ENCODE results near the gene VPS50.
A peak's percentile ranks its signal among the peaks of the same experiment; 100 is the strongest.

VPS50 gene

GRCh38 chr7:93374345-93374940 lies 142.3 kb downstream of the VPS50 start:
- Histone ChIP-seq H3K9ac (ENCODE audit: low read depth, low read length, poor library complexity, severe bottlenecking) (no peak overlapping the region), H4K20me1 (ENCODE audit: insufficient read depth, low read length, poor library complexity, severe bottlenecking) (no peaks in the 10 kb centered on the region)
- TF ChIP-seq CTCF (conservative IDR thresholded peaks at IDR 0.05; ENCODE audit: low read length), result peak; percentile 91
- TF ChIP-seq EZH2phosphoT487 (IDR thresholded peaks at IDR 0.05; ENCODE audit: borderline replicate concordance), result no peak

GRCh38 chr7:93375603-93376002 lies 143.4 kb downstream of the VPS50 start:
- H3K9me3 ChIP-seq (ENCODE audit: insufficient read depth, low read depth, low read length), result no peaks in the 10 kb centered on the region

More at GRCh38 chr7:93374345-93374940, 142.3 kb downstream of the VPS50 start:
- Histone ChIP-seq H3K4me1 (ENCODE audit: insufficient read depth, low read length, poor library complexity, severe bottlenecking) (peaks cover 11% of the 10 kb centered on the region), H3K4me2 (ENCODE audit: low read depth, low read length, poor library complexity, severe bottlenecking) (peak overlapping the region; percentile 36), H3F3A (ENCODE audit: low read depth) (no peaks in the 10 kb centered on the region), H3K4me3 (ENCODE audit: low read length, poor library complexity, severe bottlenecking) (no peak overlapping the region), H3K79me2 (ENCODE audit: insufficient read depth, low read length) (no peaks in the 10 kb centered on the region), H3K9me3 (ENCODE audit: insufficient read depth, low read depth, low read length) (no peaks in the 10 kb centered on the region), H3K36me3 (ENCODE audit: insufficient read depth, low read length) (no peaks in the 10 kb centered on the region), H3K9me2 (replicated peaks; ENCODE audit: low read depth, low read length) (no peaks in the 10 kb centered on the region), H2AFZ (ENCODE audit: low read length) (no peak overlapping the region), H3K27me3 (ENCODE audit: insufficient read depth, low read length, poor library complexity, severe bottlenecking) (no peaks in the 10 kb centered on the region)

GRCh38 chr7:93378131-93378760 lies 146.1 kb downstream of the VPS50 start:
- H3K9ac ChIP-seq (ENCODE audit: low read depth, low read length, poor library complexity, severe bottlenecking), result no peak overlapping the region
- H3K27me3 ChIP-seq (ENCODE audit: insufficient read depth, low read length, poor library complexity, severe bottlenecking), result no peaks in the 10 kb centered on the region
- no peak overlapping the region for H2AFZ ChIP-seq (ENCODE audit: low read length)
- no peaks in the 10 kb centered on the region for H3F3A ChIP-seq (ENCODE audit: low read depth)
- peak overlapping the region; percentile 13 for H3K4me2 ChIP-seq (ENCODE audit: low read depth, low read length, poor library complexity, severe bottlenecking)
- no peaks in the 10 kb centered on the region for H3K79me2 ChIP-seq (ENCODE audit: insufficient read depth, low read length)
- H3K4me3 ChIP-seq (ENCODE audit: low read length, poor library complexity, severe bottlenecking), result no peak overlapping the region
- H3K9me3 ChIP-seq (ENCODE audit: insufficient read depth, low read depth, low read length), result no peaks in the 10 kb centered on the region
- no peaks in the 10 kb centered on the region for H4K20me1 ChIP-seq (ENCODE audit: insufficient read depth, low read length, poor library complexity, severe bottlenecking)
- TF ChIP-seq CTCF (conservative IDR thresholded peaks at IDR 0.05; ENCODE audit: low read length), result no peak
- TF ChIP-seq EZH2phosphoT487 (IDR thresholded peaks at IDR 0.05; ENCODE audit: borderline replicate concordance), result no peak
- H3K9me2 ChIP-seq (replicated peaks; ENCODE audit: low read depth, low read length), result no peaks in the 10 kb centered on the region
- H3K36me3 ChIP-seq (ENCODE audit: insufficient read depth, low read length), result no peaks in the 10 kb centered on the region
- H3K4me1 ChIP-seq (ENCODE audit: insufficient read depth, low read length, poor library complexity, severe bottlenecking), result peaks cover 11% of the 10 kb centered on the region

More at GRCh38 chr7:93375603-93376002, 143.4 kb downstream of the VPS50 start:
- no peak for TF ChIP-seq EZH2phosphoT487 (IDR thresholded peaks at IDR 0.05; ENCODE audit: borderline replicate concordance)
- Histone ChIP-seq H3K4me3 (ENCODE audit: low read length, poor library complexity, severe bottlenecking) (no peak overlapping the region), H4K20me1 (ENCODE audit: insufficient read depth, low read length, poor library complexity, severe bottlenecking) (no peaks in the 10 kb centered on the region), H3K4me2 (ENCODE audit: low read depth, low read length, poor library complexity, severe bottlenecking) (no peak overlapping the region), H3K9ac (ENCODE audit: low read depth, low read length, poor library complexity, severe bottlenecking) (no peak overlapping the region), H3K36me3 (ENCODE audit: insufficient read depth, low read length) (no peaks in the 10 kb centered on the region), H3K9me2 (replicated peaks; ENCODE audit: low read depth, low read length) (no peaks in the 10 kb centered on the region), H3F3A (ENCODE audit: low read depth) (no peaks in the 10 kb centered on the region), H3K4me1 (ENCODE audit: insufficient read depth, low read length, poor library complexity, severe bottlenecking) (peaks cover 11% of the 10 kb centered on the region), H3K27me3 (ENCODE audit: insufficient read depth, low read length, poor library complexity, severe bottlenecking) (no peaks in the 10 kb centered on the region), H3K79me2 (ENCODE audit: insufficient read depth, low read length) (no peaks in the 10 kb centered on the region), H2AFZ (ENCODE audit: low read length) (no peak overlapping the region)

Measured in Loucy (cell line).